ENCODE results near the gene PRDM16.

The PRDM16 gene

GRCh38 chr1:3187415-3188149 lies 118.6 kb downstream of the PRDM16 start:
- H3K9me3 ChIP-seq (replicated peaks in 1 of 2; ENCODE audit: control insufficient read depth in 2 of 2, insufficient read depth in 1 of 2, low read depth in 1 of 2, low read length in 2 of 2) = peaks cover 0 to 14% of the 10 kb centered on the region in 2 donors
- H3K18ac ChIP-seq (ENCODE audit: low read length) = peak overlapping the region; percentile 86
- H3K27ac ChIP-seq (replicated peaks; ENCODE audit: low read length) = no peak overlapping the region
- H2BK120ac ChIP-seq (ENCODE audit: low read depth, low read length) = no peak overlapping the region
- H2AK5ac ChIP-seq (ENCODE audit: low read depth, low read length) = peak overlapping the region; percentile 72
- DNase-seq (ENCODE audit: low spot score) = no peak
- no peak overlapping the region for H3K9ac ChIP-seq (ENCODE audit: low read depth, low read length, poor library complexity)
- H2AFZ ChIP-seq (ENCODE audit: low read length) = no peak overlapping the region
- peak overlapping the region; percentile 44 for H3K23ac ChIP-seq (ENCODE audit: low read depth, low read length, poor library complexity)
- H2BK5ac ChIP-seq (ENCODE audit: low read length) = peak overlapping the region; percentile 10
- H2BK15ac ChIP-seq (ENCODE audit: low read length) = peak overlapping the region; percentile 87
- H3K4ac ChIP-seq (ENCODE audit: low read length) = no peak overlapping the region
- peak overlapping the region; percentile 60 for H2BK12ac ChIP-seq (ENCODE audit: low read length)
- H4K91ac ChIP-seq (ENCODE audit: low read depth, low read length, poor library complexity) = no peak overlapping the region
- no peak overlapping the region for H3K4me2 ChIP-seq (ENCODE audit: insufficient read depth, low read length, poor library complexity, severe bottlenecking)
- peaks cover 0 to 15% of the 10 kb centered on the region in 2 donors for H3K4me1 ChIP-seq (ENCODE audit: control insufficient read depth in 2 of 2, insufficient read depth in 1 of 2, low read depth in 1 of 2, low read length in 2 of 2)
- peaks cover 0 to 48% (median 0%) of the 10 kb centered on the region in 3 experiments for H3K27me3 ChIP-seq (ENCODE audit: control insufficient read depth in 3 of 3, insufficient read depth in 3 of 3, low read depth in 1 of 3, low read length in 3 of 3)
- no CpG with 5 or more reads among the region's 21 CpGs for WGBS, 2 donors (ENCODE audit: extremely low coverage in 2 of 2, insufficient read length in 2 of 2, insufficient replicate concordance in 1 of 2)
- H3K79me1 ChIP-seq (ENCODE audit: low read depth, low read length) = peaks cover 2% of the 10 kb centered on the region
- no peaks in the 10 kb centered on the region for H3K36me3 ChIP-seq (replicated peaks in 1 of 2; ENCODE audit: control insufficient read depth in 2 of 2, insufficient read depth in 2 of 2, low read length in 2 of 2)
- no peak overlapping the region for H3K14ac ChIP-seq (ENCODE audit: low read length)
- H4K8ac ChIP-seq (ENCODE audit: low read depth, low read length) = no peak overlapping the region
- H3K4me3 ChIP-seq (ENCODE audit: low read length in 2 of 2) = no peak overlapping the region

DNA sequence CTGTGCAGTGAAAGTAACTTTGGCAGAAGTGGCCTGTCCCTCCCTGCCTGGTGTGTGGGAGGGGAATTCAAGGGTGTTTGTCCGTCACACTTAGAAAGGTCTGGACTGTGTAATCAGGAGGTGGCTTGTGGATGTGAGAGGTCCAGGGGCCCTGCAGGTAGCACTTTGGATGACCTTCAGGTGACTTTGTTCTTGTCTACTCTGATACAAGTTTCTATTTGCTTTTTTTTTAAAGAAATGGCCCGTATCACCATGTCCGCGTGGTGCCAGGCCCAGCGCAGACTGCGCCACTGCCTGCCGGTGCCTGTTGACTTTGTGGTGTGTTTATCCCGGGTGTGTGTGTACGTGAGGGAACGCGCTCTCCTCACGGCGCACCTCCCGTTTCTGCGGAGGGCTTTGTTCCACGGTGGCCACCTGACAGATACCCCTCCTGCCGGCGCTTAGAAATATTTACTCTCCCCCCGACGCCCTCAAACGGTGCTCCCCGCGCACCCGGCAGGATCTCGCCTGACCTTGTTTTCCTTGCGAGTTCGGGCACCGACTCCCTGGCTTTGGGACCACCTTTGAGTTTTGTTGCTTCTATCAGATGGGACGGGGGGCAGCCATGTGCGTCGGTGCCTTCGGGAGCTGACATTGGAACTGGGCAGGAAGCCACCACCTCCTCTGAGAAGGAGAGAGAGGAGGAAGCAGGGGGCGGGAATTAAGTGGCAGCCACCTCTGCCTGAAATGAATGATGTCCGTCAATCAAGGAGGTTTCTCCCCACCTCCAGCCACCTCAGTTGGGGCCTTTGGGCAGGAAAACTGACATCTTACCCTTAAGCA lies 119.4 kb downstream of the PRDM16 start:
- Histone ChIP-seq H2BK120ac (ENCODE audit: low read depth, low read length) (peak overlapping the region; percentile 47), H3K23ac (ENCODE audit: low read depth, low read length, poor library complexity) (no peak overlapping the region), H2AK5ac (ENCODE audit: low read depth, low read length) (no peak overlapping the region), H3K14ac (ENCODE audit: low read length) (no peak overlapping the region), H3K4me3 (ENCODE audit: low read length in 2 of 2) (no peak overlapping the region), H3K4ac (ENCODE audit: low read length) (no peak overlapping the region), H3K4me2 (ENCODE audit: insufficient read depth, low read length, poor library complexity, severe bottlenecking) (no peak overlapping the region), H2BK12ac (ENCODE audit: low read length) (no peak overlapping the region), H4K8ac (ENCODE audit: low read depth, low read length) (no peak overlapping the region), H4K91ac (ENCODE audit: low read depth, low read length, poor library complexity) (no peak overlapping the region), H3K9me3 (replicated peaks in 1 of 2; ENCODE audit: control insufficient read depth in 2 of 2, insufficient read depth in 1 of 2, low read depth in 1 of 2, low read length in 2 of 2) (peaks cover 0 to 17% of the 10 kb centered on the region in 2 donors), H2BK5ac (ENCODE audit: low read length) (no peak overlapping the region), H3K36me3 (replicated peaks in 1 of 2; ENCODE audit: control insufficient read depth in 2 of 2, insufficient read depth in 2 of 2, low read length in 2 of 2) (no peaks in the 10 kb centered on the region), H3K79me1 (ENCODE audit: low read depth, low read length) (peaks cover 2% of the 10 kb centered on the region), H3K18ac (ENCODE audit: low read length) (peak overlapping the region; percentile 28), H3K27ac (replicated peaks; ENCODE audit: low read length) (no peak overlapping the region), H3K27me3 (ENCODE audit: control insufficient read depth in 3 of 3, insufficient read depth in 3 of 3, low read depth in 1 of 3, low read length in 3 of 3) (peaks cover 0 to 44% (median 0%) of the 10 kb centered on the region in 3 experiments), H2AFZ (ENCODE audit: low read length) (no peak overlapping the region), H3K9ac (ENCODE audit: low read depth, low read length, poor library complexity) (no peak overlapping the region), H3K4me1 (ENCODE audit: control insufficient read depth in 2 of 2, insufficient read depth in 1 of 2, low read depth in 1 of 2, low read length in 2 of 2) (peaks cover 0 to 10% of the 10 kb centered on the region in 2 donors), H2BK15ac (ENCODE audit: low read length) (no peak overlapping the region)
- no CpG with 5 or more reads among the region's 34 CpGs for WGBS, 2 donors (ENCODE audit: extremely low coverage in 2 of 2, insufficient read length in 2 of 2, insufficient replicate concordance in 1 of 2)
- DNase-seq (ENCODE audit: low spot score) = no peak

DNA sequence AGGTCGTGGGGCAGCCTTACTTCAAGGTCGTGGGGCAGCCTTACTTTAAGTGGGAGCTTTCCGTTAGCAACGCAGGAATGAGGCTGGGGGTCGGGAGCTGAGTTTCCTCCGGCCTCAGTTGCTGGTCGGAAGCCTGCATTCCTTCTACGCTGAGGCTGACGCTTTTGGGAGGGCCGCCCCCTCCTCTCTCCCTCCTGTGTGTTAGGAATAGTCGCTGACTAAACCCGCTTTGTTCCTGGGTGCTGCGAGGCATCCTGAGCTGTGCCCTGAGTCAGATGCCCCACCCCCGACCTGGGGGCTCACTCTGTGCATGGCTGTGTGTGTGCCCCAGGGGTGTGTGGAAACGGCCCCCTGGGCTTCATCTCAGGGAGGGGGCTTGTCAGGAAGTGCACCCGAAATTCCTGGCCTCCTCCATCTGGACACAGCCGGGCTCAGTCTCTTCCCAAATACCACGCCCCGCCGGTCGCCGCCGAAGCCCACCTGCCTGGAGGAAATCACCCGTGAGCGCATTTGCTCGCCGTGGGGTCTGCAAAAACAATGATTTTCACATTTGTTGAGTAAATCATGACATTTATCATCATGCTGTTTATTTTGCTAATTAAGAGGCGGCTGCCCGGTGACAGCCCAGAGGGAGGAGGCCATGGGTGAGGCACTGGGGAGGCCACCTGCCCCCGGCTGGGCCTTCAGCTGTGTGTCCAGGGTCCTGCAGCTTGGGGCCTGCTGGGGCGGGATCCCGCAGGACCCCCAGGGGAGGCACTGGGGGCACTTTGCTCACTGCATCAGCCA lies 121.4 kb downstream of the PRDM16 start:
- no peak overlapping the region for H3K27ac ChIP-seq (replicated peaks; ENCODE audit: low read length)
- no peak overlapping the region for H3K4me3 ChIP-seq (ENCODE audit: low read length in 2 of 2)
- H4K8ac ChIP-seq (ENCODE audit: low read depth, low read length) = no peak overlapping the region
- no peak overlapping the region for H2BK12ac ChIP-seq (ENCODE audit: low read length)
- H3K4me2 ChIP-seq (ENCODE audit: insufficient read depth, low read length, poor library complexity, severe bottlenecking) = no peak overlapping the region
- no peak overlapping the region for H2BK5ac ChIP-seq (ENCODE audit: low read length)
- H3K4ac ChIP-seq (ENCODE audit: low read length) = no peak overlapping the region
- peak overlapping the region; percentile 77 for H2AK5ac ChIP-seq (ENCODE audit: low read depth, low read length)
- H2AFZ ChIP-seq (ENCODE audit: low read length) = no peak overlapping the region
- H2BK15ac ChIP-seq (ENCODE audit: low read length) = peak overlapping the region; percentile 64
- H3K23ac ChIP-seq (ENCODE audit: low read depth, low read length, poor library complexity) = no peak overlapping the region
- H3K9me3 ChIP-seq (replicated peaks in 1 of 2; ENCODE audit: control insufficient read depth in 2 of 2, insufficient read depth in 1 of 2, low read depth in 1 of 2, low read length in 2 of 2) = peaks cover 0 to 17% of the 10 kb centered on the region in 2 donors
- H3K36me3 ChIP-seq (replicated peaks in 1 of 2; ENCODE audit: control insufficient read depth in 2 of 2, insufficient read depth in 2 of 2, low read length in 2 of 2) = no peaks in the 10 kb centered on the region
- H4K91ac ChIP-seq (ENCODE audit: low read depth, low read length, poor library complexity) = no peak overlapping the region
- WGBS, 2 donors (ENCODE audit: extremely low coverage in 2 of 2, insufficient read length in 2 of 2, insufficient replicate concordance in 1 of 2) = no CpG with 5 or more reads among the region's 32 CpGs
- H3K27me3 ChIP-seq (ENCODE audit: control insufficient read depth in 3 of 3, insufficient read depth in 3 of 3, low read depth in 1 of 3, low read length in 3 of 3) = peaks cover 0 to 32% (median 0%) of the 10 kb centered on the region in 3 experiments
- no peak for DNase-seq (ENCODE audit: low spot score)
- H3K9ac ChIP-seq (ENCODE audit: low read depth, low read length, poor library complexity) = no peak overlapping the region
- H3K14ac ChIP-seq (ENCODE audit: low read length) = no peak overlapping the region
- H2BK120ac ChIP-seq (ENCODE audit: low read depth, low read length) = peak overlapping the region; percentile 48
- H3K79me1 ChIP-seq (ENCODE audit: low read depth, low read length) = no peaks in the 10 kb centered on the region
- H3K18ac ChIP-seq (ENCODE audit: low read length) = peak overlapping the region; percentile 49
- peaks cover 0 to 4% of the 10 kb centered on the region in 2 donors for H3K4me1 ChIP-seq (ENCODE audit: control insufficient read depth in 2 of 2, insufficient read depth in 1 of 2, low read depth in 1 of 2, low read length in 2 of 2)

Data from neuronal stem cell (in vitro differentiated cells).